ENCODE results near the gene STYXL1.

DNA sequence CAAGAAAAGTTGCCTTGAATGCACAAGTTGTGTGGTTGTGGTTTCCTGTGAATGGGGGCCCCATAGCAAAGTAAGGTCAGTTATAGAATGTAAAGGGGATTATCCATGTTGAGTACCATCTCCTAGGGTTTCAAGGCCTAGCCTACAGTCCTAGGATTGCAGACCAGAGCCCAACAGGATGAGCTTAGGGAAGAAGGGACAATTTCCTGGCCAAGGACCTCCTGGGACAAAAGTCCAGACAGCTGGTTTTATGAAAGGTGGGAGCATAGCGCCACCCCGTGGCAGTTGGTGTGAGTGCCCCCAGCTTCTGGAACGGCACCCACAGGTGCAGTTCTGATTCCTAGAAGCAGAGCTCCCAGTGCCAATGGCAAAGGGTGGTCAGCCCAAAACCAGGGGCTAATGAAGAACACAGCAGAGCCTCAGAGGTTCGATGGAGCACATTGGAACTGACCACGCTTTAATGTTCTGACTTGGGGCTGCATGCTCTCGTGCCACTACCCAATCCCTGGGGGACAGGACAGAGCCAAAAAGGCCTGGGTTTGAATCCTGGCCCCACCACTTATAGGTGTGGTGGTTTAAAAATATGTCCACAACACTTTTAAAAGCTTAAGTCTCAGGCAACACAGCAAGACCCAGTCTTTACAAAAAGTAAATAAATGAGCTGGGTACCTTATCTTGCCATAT is 27.6 kb downstream of the STYXL1 start:
- TF ChIP-seq, protein P1, sequence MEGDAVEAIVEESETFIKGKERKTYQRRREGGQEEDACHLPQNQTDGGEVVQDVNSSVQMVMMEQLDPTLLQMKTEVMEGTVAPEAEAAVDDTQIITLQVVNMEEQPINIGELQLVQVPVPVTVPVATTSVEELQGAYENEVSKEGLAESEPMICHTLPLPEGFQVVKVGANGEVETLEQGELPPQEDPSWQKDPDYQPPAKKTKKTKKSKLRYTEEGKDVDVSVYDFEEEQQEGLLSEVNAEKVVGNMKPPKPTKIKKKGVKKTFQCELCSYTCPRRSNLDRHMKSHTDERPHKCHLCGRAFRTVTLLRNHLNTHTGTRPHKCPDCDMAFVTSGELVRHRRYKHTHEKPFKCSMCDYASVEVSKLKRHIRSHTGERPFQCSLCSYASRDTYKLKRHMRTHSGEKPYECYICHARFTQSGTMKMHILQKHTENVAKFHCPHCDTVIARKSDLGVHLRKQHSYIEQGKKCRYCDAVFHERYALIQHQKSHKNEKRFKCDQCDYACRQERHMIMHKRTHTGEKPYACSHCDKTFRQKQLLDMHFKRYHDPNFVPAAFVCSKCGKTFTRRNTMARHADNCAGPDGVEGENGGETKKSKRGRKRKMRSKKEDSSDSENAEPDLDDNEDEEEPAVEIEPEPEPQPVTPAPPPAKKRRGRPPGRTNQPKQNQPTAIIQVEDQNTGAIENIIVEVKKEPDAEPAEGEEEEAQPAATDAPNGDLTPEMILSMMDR (IDR thresholded peaks at IDR 0.05) = peak; percentile 92
- TF ChIP-seq EZH2 (IDR thresholded peaks at IDR 0.05) = no peak

Measured in neural progenitor cell (in vitro differentiated cells).